ENCODE results near the gene APLP2.
"Not testable (repeated sequence)": the region's sequence is repeated elsewhere in the genome, so short reads cannot be mapped to it uniquely, and the experiment has no call there.

The APLP2 gene

DNA sequence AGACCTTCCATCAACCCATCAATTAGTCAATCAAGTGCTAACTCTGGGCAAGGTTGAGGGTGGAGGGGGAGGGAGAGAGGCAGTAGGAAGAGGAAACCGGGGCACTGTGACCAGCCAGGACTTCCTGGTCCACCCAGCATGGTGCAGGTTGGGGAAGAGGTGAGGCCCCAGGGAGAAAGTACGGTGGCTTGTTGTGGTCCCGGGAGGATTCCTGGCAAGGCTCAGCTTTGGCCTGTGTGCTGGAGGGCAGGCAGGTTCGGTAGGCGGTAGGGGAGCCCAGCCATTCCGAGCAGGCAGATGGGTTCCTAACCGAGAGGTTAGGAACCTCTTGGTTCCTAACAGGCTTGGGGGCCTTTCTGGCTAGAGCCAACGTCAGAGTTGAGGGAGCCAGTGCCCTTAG, 100.7 kb downstream of the APLP2 start:
- DNase-seq (ENCODE audit: low read depth) = no peak

DNA sequence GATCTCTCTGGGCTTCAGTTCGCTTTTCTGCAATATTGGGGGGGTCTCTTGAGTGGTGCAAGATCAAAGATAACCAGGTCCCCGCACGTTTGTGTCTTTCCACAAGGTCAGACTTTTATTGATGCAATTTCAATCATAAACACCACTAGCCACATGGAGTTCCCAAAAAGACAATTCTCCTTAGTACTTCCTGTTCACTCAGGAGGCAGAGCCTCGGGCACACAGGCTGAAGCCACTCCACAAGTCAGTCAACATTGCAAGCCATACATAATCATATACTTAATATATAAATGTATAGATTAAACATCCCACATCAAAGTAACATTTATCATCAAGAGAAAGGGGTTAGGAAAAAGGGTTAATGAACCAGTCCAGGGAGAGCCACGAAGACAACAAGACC, 101.8 kb downstream of the APLP2 start:
- DNase-seq (ENCODE audit: low read depth) = no peak

DNA sequence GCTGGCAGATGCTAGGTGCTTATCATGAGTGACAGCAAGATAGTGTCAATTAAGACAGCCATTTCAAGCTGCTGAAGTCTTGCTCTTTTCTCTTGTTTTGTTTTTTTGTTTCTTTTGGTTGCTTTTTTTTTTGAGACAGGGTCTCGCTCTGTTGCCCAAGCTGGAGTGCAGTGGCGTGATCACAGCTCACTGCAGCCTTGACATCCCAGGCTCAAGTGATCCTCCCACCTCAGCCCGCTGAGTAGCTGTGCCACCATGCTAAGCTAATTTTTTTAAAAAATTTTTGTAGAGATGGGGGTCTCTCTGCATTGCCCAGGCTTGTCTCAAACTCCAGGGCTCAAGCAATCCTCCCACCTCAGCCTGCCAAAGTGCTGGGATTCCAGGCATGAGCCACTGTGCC, 102.3 kb downstream of the APLP2 start:
- not testable (repeated sequence) for DNase-seq (ENCODE audit: low read depth)

DNA sequence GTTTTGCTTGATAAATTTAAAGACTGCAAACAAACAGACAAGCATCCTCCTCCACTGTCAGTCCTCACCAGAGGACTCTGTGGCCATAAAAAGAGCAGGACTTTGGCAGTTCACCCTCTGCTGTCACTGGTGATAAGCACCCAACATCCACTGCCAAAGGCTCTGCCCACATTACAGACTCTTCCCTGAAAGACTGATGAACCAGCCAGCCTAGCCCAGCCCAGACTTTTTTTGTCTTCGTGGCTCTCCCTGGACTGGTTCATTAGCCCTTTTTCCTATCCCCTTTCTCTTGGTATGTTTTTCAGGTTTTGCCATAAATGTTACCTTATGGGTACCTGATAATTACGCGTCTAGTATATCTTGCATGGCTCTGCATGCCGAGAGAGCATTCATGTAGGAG, 104.9 kb downstream of the APLP2 start:
- DNase-seq (ENCODE audit: low read depth) = no peak

DNA sequence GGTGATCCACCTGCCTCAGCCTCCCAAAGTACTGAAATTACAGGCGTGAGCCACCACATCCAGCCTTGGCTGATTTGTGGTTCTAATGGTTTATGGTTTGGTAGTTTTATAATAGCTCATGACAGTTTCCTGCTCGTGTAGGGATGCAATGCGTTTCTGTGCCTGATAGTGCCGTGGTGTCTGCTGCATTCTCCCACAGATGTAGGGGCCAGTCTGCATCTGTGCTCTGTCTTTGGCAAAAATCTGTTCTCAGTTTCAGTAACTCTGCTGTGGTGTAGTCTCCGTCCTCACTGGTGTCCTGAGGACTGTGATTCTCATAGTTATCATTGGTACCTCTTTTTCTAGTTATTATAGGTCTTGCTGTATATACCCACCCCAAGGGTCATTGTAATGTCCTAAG, 106.2 kb downstream of the APLP2 start:
- DNase-seq (ENCODE audit: low read depth) = no peak

DNA sequence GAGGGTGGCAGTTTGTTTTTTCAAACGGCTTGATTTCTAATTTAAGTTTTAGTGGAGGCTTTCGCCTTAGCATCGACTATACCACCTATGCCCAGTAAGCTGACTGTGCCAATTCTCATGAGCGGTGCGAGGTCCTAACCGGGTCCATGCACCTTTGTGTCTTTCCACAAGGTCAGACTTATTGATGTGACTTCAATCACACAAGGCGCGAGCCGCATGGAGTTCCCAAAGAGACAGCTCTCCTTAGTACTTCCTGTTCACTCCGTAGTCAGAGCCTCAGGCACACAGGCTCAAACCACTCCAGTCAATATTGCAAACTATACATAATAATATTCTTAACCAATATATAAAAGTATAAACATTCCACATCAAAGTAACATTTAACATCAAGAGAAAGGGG, 108.1 kb downstream of the APLP2 start:
- no peak for DNase-seq (ENCODE audit: low read depth)

DNA sequence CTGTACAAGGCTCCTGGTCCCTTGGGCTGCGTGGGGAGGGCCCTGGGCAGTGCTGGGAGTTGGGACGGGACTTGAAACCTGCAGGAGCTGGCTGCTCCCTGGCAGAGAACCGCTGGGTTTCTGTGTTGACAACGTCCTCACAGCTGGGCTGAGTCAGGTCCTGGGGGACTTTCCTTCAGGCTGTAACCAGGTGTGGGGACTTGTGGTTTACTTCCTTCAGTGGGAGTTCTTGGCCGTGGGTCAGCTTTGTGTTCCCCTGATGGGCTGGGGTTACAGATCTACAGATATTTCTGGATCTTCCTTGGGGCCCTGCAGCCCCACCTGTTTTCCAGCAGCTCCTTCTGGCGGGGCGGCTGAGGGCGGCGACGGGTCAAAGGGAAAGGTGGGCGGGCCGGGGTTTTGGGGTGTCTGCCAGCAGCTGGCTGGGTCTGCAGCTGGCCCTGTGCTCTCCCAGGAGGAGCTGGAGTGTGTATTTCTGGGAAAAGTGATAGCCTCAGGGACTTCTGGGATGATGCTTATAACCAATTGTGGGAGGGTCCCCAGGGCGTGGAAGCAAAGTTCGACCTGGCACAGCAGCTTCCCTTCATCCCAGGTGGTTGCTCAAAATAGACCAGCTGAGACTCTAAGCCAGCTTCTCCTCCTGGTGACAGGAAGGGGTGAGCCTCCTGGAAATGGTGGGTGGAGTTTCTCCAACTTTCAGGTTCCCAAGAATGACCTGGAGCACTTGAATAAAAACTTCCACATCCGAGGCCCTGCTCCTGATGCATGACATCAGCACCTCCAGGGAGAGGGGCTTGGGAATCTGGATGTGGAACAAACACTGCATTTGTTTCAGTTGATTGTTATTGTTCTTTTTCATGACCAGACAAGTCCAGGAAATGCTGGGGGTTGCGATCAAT, 109.0 kb downstream of the APLP2 start:
- no peak for DNase-seq (ENCODE audit: low read depth)

GRCh38 chr11:130179396-130180306, 110.0 kb downstream of the APLP2 start:
- DNase-seq (ENCODE audit: low read depth) = no peak

DNA sequence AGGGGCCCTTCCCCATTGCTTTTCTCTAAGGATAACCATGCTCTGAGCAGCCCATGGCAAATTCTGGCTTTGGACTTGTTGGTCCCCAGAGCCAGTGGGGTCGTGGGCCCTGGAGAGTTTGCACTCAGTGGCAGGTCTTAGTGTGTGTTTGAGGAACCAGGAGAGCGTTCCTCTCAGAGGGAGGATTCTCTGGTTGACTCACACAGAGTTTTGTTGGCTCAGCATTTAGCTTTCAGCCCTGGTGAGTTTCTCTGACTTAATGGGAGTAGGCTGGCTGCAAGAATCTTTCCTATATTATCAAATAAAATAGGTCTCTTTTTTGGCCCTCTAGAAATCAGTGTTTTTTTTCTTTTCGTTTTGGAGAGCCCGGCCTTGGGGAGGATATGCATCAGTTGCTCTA, 110.8 kb downstream of the APLP2 start:
- DNase-seq (ENCODE audit: low read depth) = no peak

DNA sequence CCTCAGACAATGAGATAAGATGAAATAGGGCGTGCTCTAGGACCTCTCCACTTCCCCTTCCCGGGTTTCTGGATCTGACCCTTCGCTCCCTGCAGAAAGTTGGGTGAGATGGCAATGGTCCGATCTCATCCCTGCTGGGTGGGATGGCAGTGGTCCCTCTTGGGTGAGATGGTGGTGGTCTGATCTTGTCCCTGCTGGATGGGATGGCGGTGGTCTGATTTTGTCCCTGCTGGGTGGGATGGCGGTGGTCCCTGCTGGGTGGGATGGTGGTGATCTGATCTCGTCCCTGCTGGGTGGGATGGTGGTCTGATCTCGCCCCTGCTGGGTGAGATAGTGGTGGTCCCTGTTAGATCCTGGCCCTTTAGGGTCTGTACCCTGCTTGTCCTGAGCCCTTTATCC, 111.2 kb downstream of the APLP2 start:
- DNase-seq (ENCODE audit: low read depth) = no peak

DNA sequence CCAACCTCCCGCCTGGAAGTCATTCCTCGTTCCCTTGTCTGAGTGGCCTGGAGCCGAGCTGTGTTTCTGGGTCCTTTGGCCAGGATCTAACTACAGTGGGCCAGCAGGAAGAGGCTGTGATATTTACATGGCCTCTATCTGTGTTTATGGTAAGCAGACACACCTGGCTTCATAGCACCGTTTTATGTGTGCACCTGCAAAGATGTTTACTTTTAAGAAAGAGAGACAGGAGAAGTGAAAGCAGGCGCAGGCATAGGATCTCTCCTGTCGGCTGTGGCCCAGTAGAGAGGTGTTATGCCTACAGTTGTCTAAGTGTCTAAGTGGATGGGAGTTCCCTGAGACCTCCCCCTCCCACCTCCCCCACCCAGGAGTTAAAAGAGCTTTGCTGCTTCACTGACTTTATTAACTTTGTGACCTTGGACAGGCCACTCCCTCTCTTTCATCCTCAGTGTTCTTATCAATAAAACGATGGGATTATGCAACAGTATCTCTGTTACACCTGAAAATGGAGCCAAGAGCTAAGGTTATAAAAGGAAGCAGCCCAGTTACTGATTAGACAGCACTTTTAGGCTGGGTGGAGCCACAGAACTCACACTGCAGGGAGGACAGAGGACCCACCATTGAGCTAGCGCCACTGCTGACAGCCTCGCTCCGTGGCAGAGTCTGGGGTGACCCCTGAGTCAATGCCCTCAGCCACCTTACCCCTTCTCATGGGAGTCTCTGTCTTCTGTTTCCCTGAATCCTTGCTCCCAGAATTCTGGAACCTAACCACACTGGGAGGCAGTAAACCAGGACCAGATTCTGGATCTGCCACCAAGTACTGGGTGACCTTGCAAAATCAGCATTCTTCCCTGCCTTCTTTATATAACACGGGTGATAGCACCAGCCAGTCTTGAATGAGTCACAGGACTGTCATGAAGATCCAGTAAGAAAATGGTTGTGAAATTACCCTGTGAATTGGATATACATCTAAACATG, 111.9 kb downstream of the APLP2 start:
- no peak for DNase-seq (ENCODE audit: low read depth)

DNA sequence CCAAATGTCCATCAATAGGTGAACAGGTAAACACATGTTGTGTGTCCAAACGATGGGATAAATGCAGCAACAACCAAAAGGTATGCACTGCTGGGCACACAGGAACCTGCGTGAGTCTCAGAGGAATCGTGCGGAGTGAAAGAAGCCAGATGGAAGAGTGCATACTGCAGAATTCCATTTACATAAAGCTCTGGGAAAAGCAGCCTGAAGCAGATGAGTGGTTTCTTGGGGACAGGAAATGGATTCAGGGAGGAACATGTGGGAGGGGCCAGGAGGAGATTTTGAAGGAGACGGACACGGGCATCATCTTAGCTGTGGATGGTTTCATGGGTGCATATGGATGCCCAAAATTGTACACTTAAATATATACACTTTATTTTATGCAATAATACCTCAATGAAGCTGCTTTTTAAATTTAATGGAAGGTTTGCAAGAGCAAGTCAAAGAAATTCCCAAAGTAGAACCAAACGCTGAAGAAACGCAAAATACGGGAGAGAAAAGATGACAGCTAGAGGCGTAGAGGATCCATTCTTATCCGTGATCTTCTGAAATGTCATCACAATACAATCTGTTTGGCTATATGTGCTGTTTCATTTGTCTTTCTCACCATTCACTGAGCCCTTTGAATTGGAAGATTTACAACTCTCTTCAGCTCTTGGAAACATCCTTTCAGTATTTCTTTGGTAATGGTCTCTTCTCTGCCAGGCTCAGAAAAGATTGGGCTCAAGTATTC, 114.3 kb downstream of the APLP2 start:
- DNase-seq (ENCODE audit: low read depth) = no peak

DNA sequence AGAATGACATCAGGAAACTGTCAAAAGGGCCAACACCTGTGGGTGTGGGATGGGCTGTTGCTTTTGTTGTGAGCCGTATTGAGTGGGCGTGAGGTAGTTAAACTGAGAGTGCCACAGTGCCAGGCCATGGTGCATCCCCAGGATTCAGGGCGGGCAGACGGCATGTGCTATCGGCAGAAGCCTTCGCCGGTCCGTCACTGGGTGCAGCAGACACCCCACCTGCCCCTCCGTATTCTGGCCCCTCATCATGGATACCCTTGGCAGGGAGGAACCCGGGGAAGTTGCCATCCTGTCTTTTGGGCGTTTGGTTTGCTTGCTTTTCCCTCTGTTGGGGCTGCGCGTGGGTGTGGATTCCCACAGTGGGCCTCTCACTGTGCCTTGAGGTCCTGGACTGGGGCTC, 117.4 kb downstream of the APLP2 start:
- no peak for DNase-seq (ENCODE audit: low read depth)

GRCh38 chr11:130188047-130188446, 118.4 kb downstream of the APLP2 start:
- no peak for DNase-seq (ENCODE audit: low read depth)

GRCh38 chr11:130188585-130189347, 119.1 kb downstream of the APLP2 start:
- no peak for DNase-seq (ENCODE audit: low read depth)

DNA sequence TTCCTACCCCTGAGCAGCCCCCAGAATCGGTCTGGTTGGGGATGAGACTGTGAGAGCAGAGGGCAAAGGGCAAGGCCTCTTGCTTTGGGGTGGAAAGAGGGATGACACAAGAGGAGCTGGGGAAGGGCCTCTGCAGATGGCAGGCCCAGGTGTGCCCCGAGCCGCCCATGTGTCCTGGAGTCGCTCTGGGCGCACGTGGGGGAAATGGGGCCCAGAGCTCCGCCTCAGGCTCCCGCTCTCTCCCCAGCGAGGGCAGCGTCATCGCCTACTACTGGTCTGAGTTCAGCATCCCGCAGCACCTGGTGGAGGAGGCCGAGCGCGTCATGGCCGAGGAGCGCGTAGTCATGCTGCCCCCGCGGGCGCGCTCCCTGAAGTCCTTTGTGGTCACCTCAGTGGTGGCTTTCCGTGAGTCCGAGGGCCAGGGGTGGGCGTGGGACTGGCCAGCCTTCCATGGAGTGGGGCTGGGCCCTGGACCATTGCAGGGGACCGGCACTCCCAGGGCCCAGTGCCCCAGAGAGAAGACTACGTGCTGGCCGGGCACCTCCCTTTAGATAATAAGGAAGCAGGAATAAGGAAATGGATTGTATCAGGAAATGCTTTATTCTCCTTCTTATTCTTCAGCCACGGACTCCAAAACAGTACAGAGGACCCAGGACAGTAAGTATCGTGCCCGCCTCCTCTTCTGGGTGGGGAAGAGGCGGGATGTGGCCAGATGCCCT, 120.0 kb downstream of the APLP2 start:
- DNase-seq (ENCODE audit: low read depth) = no peak

- no peak for DNase-seq (ENCODE audit: low read depth)
Observed at GRCh38 chr11:130190371-130190881, 120.7 kb downstream of the APLP2 start.

GRCh38 chr11:130191896-130192295, 122.2 kb downstream of the APLP2 start:
- DNase-seq (ENCODE audit: low read depth) = no peak

- DNase-seq (ENCODE audit: low read depth) = no peak
Observed at GRCh38 chr11:130192845-130193267, 123.2 kb downstream of the APLP2 start.
